Measurements from ENCODE around the gene NOMO2. TPM values are rescaled to one million over a fixed set of nuclear protein-coding genes. Genes with fewer than 3 reads are reported as not detected.
A peak's percentile ranks its signal among the peaks of the same experiment; 100 is the strongest.
"Not testable (repeated sequence)": the region's sequence is repeated elsewhere in the genome, so short reads cannot be mapped to it uniquely, and the experiment has no call there.

The NOMO2 gene
- total RNA-seq, 1 experiment from 2014 or later: 110 TPM

GRCh38 chr16:18575945-18576344, 14.0 kb upstream of the NOMO2 start:
- ATAC-seq: peak; percentile 72
- H3K9me2 ChIP-seq (ENCODE audit: insufficient read depth); RAD21 ChIA-PET (ENCODE audit: low non-redundant PET in 1 of 2, low total read pairs in 2 of 2, uncharacterized antibody in 2 of 2, unreplicated experiment in 2 of 2); H3K27ac ChIP-seq (ENCODE audit: low read depth, low read length); H3K4me3 ChIP-seq (replicated peaks in 1 of 2; ENCODE audit: low read depth in 1 of 2, low read length in 2 of 2); H4K20me1 ChIP-seq (ENCODE audit: insufficient read depth); H2AFZ ChIP-seq (ENCODE audit: low read depth, low read length, poor library complexity, severe bottlenecking); H3K79me2 ChIP-seq (ENCODE audit: insufficient read depth, low read length); DNase-seq (ENCODE audit: low read depth, low spot score); CTCF ChIA-PET; POLR2A ChIA-PET; H3K4me1 ChIP-seq (ENCODE audit: control insufficient read depth in 1 of 2, insufficient read depth in 2 of 2, low read length in 2 of 2); H3K4me2 ChIP-seq (ENCODE audit: low read length); intact Hi-C loops (cut with micrococcal nuclease); H3K27me3 ChIP-seq (ENCODE audit: insufficient read depth, low read length); H3K36me3 ChIP-seq (ENCODE audit: control insufficient read depth in 1 of 2, insufficient read depth in 2 of 2, low read length in 2 of 2); H3K9me3 ChIP-seq (ENCODE audit: control insufficient read depth in 1 of 2, insufficient read depth in 1 of 2, low read depth in 1 of 2, low read length in 2 of 2); H3K9ac ChIP-seq (ENCODE audit: low read length); BruUV-seq (replicated peaks): not testable (repeated sequence)
- peak in 2 of 3 experiments; percentile 3 to 14; a peak in 1 of 6 replicates for TF ChIP-seq CTCF (IDR thresholded peaks at IDR 0.05 in 2 of 3, conservative IDR thresholded peaks at IDR 0.05 in 1 of 3; ENCODE audit: borderline replicate concordance in 1 of 3, insufficient read depth in 1 of 3, low read depth in 2 of 3, low read length in 2 of 3)
- TF ChIP-seq RAD21 (IDR thresholded peaks at IDR 0.05; ENCODE audit: low read depth): peak; percentile 38; the same call in 1 of the 2 replicates

GRCh38 chr16:18575298-18575917, 13.5 kb upstream of the NOMO2 start:
- DNase-seq (ENCODE audit: low read depth, low spot score); intact Hi-C loops (cut with micrococcal nuclease): not testable (repeated sequence)

GRCh38 chr16:18573887-18574286, 12.0 kb upstream of the NOMO2 start:
- H2AFZ ChIP-seq (ENCODE audit: low read depth, low read length, poor library complexity, severe bottlenecking); RAD21 ChIA-PET (ENCODE audit: low non-redundant PET in 1 of 2, low total read pairs in 2 of 2, uncharacterized antibody in 2 of 2, unreplicated experiment in 2 of 2); H3K9me2 ChIP-seq (ENCODE audit: insufficient read depth); H3K4me2 ChIP-seq (ENCODE audit: low read length); ATAC-seq; POLR2A ChIA-PET; H3K9me3 ChIP-seq (ENCODE audit: control insufficient read depth in 1 of 2, insufficient read depth in 1 of 2, low read depth in 1 of 2, low read length in 2 of 2); BruUV-seq (replicated peaks); H3K9ac ChIP-seq (ENCODE audit: low read length); H3K36me3 ChIP-seq (ENCODE audit: control insufficient read depth in 1 of 2, insufficient read depth in 2 of 2, low read length in 2 of 2); CTCF ChIA-PET; H3K4me1 ChIP-seq (ENCODE audit: control insufficient read depth in 1 of 2, insufficient read depth in 2 of 2, low read length in 2 of 2); H4K20me1 ChIP-seq (ENCODE audit: insufficient read depth); H3K4me3 ChIP-seq (replicated peaks in 1 of 2; ENCODE audit: low read depth in 1 of 2, low read length in 2 of 2); DNase-seq (ENCODE audit: low read depth, low spot score); H3K79me2 ChIP-seq (ENCODE audit: insufficient read depth, low read length); H3K27me3 ChIP-seq (ENCODE audit: insufficient read depth, low read length); intact Hi-C loops (cut with micrococcal nuclease); H3K27ac ChIP-seq (ENCODE audit: low read depth, low read length): not testable (repeated sequence)

More at GRCh38 chr16:18575298-18575917, 13.5 kb upstream of the NOMO2 start:
- H4K20me1 ChIP-seq (ENCODE audit: insufficient read depth); H3K9me2 ChIP-seq (ENCODE audit: insufficient read depth); H2AFZ ChIP-seq (ENCODE audit: low read depth, low read length, poor library complexity, severe bottlenecking); BruUV-seq (replicated peaks); CTCF ChIA-PET; RAD21 ChIA-PET (ENCODE audit: low non-redundant PET in 1 of 2, low total read pairs in 2 of 2, uncharacterized antibody in 2 of 2, unreplicated experiment in 2 of 2); ATAC-seq; H3K4me2 ChIP-seq (ENCODE audit: low read length); H3K27me3 ChIP-seq (ENCODE audit: insufficient read depth, low read length); H3K4me3 ChIP-seq (replicated peaks in 1 of 2; ENCODE audit: low read depth in 1 of 2, low read length in 2 of 2); POLR2A ChIA-PET; H3K79me2 ChIP-seq (ENCODE audit: insufficient read depth, low read length); H3K9me3 ChIP-seq (ENCODE audit: control insufficient read depth in 1 of 2, insufficient read depth in 1 of 2, low read depth in 1 of 2, low read length in 2 of 2); H3K9ac ChIP-seq (ENCODE audit: low read length); H3K27ac ChIP-seq (ENCODE audit: low read depth, low read length); H3K36me3 ChIP-seq (ENCODE audit: control insufficient read depth in 1 of 2, insufficient read depth in 2 of 2, low read length in 2 of 2); H3K4me1 ChIP-seq (ENCODE audit: control insufficient read depth in 1 of 2, insufficient read depth in 2 of 2, low read length in 2 of 2): not testable (repeated sequence)

- H3K4me2 ChIP-seq (ENCODE audit: low read length); BruUV-seq (replicated peaks); DNase-seq (ENCODE audit: low read depth, low spot score); H3K9me2 ChIP-seq (ENCODE audit: insufficient read depth); ATAC-seq; H2AFZ ChIP-seq (ENCODE audit: low read depth, low read length, poor library complexity, severe bottlenecking); H3K27ac ChIP-seq (ENCODE audit: low read depth, low read length); RAD21 ChIA-PET (ENCODE audit: low non-redundant PET in 1 of 2, low total read pairs in 2 of 2, uncharacterized antibody in 2 of 2, unreplicated experiment in 2 of 2); H3K4me3 ChIP-seq (replicated peaks in 1 of 2; ENCODE audit: low read depth in 1 of 2, low read length in 2 of 2); H3K4me1 ChIP-seq (ENCODE audit: control insufficient read depth in 1 of 2, insufficient read depth in 2 of 2, low read length in 2 of 2); intact Hi-C loops (cut with micrococcal nuclease); POLR2A ChIA-PET; CTCF ChIA-PET; H3K9ac ChIP-seq (ENCODE audit: low read length); H4K20me1 ChIP-seq (ENCODE audit: insufficient read depth); H3K27me3 ChIP-seq (ENCODE audit: insufficient read depth, low read length); H3K36me3 ChIP-seq (ENCODE audit: control insufficient read depth in 1 of 2, insufficient read depth in 2 of 2, low read length in 2 of 2); H3K79me2 ChIP-seq (ENCODE audit: insufficient read depth, low read length); H3K9me3 ChIP-seq (ENCODE audit: control insufficient read depth in 1 of 2, insufficient read depth in 1 of 2, low read depth in 1 of 2, low read length in 2 of 2): not testable (repeated sequence)
Observed at GRCh38 chr16:18572973-18573372, 11.1 kb upstream of the NOMO2 start.

Measured in HCT116 (cell line).